SK-MEL-5 (cell line): ENCODE data around the gene BSND. TPM values are rescaled to one million over a fixed set of nuclear protein-coding genes. Genes with fewer than 3 reads are reported as not detected.

Experiments used
- DNase-seq: peaks from one replicate; pipeline ENCODE4 v3.0.0-alpha.2; 2016; ENCODE audit warnings: low read depth, low spot score
- in situ Hi-C: cut with HindIII; loops from 2 replicates; pipeline ENCODE4 v1.10.0; 2016; ENCODE audit warnings: low sequenced_read_pairs, high pct_unique_total_duplicates, low pct_unique_long_range_greater_than_20kb
- total RNA-seq: library from RNA; depleted of rRNA; stranded (reverse); fragments of >200 nt; shearing (Covaris generic); gene quantifications from 2 replicates; pipeline ENCODE4 v1.2.3, GENCODE V29; 2014

Gene BSND
- total RNA-seq, 1 experiment from 2014 or later, result not detected

- DNase-seq, result no peak
- in situ Hi-C loops, result no loop called here
These were observed 11.3 kb upstream of the BSND start for GRCh38 chr1:54987427-54987826.

GRCh38 chr1:54987919-54988705 is 10.6 kb upstream of the BSND start:
- in situ Hi-C loops, result no loop called here

GRCh38 chr1:54988975-54989374 is 9.8 kb upstream of the BSND start:
- no peak for DNase-seq
- in situ Hi-C loops, result no loop called here

More at GRCh38 chr1:54987919-54988705, 10.6 kb upstream of the BSND start:
- no peak for DNase-seq

GRCh38 chr1:54989473-54989872 is 9.3 kb upstream of the BSND start:
- in situ Hi-C loops, result no loop called here
- no peak for DNase-seq

- no peak for DNase-seq
These were observed 8.5 kb upstream of the BSND start for GRCh38 chr1:54989968-54990810.

GRCh38 chr1:54990916-54991315 is 7.8 kb upstream of the BSND start:
- no peak for DNase-seq
- in situ Hi-C loops, result no loop called here

More at GRCh38 chr1:54989968-54990810, 8.5 kb upstream of the BSND start:
- in situ Hi-C loops, result no loop called here

- in situ Hi-C loops, result no loop called here
- no peak for DNase-seq
These were observed 6.8 kb upstream of the BSND start for GRCh38 chr1:54991939-54992338.

GRCh38 chr1:54993140-54993539 is 5.6 kb upstream of the BSND start:
- DNase-seq, result no peak
- in situ Hi-C loops, result no loop called here

- DNase-seq, result no peak
- in situ Hi-C loops, result no loop called here
These were observed 4.3 kb upstream of the BSND start for GRCh38 chr1:54994355-54994990.

- in situ Hi-C loops, result no loop called here
- DNase-seq, result no peak
These were observed 3.5 kb upstream of the BSND start for GRCh38 chr1:54995013-54995760.

- DNase-seq, result no peak
- in situ Hi-C loops, result no loop called here
These were observed 2.9 kb upstream of the BSND start for GRCh38 chr1:54995835-54996234.

GRCh38 chr1:54996359-54996868 is 2.3 kb upstream of the BSND start:
- peak; percentile 82 for DNase-seq
- in situ Hi-C loops, result no loop called here

- in situ Hi-C loops, result no loop called here
- no peak for DNase-seq
These were observed 1.6 kb upstream of the BSND start for GRCh38 chr1:54996869-54997710.

- in situ Hi-C loops, result no loop called here
- no peak for DNase-seq
These were observed 1.1 kb upstream of the BSND start for GRCh38 chr1:54997711-54997986.

- in situ Hi-C loops, result no loop called here
- DNase-seq, result no peak
These were observed 633 bp upstream of the BSND start for GRCh38 chr1:54998100-54998499.

- in situ Hi-C loops, result no loop called here
These were observed 1.7 kb downstream of the BSND start for GRCh38 chr1:55000110-55001085.

More at GRCh38 chr1:55000110-55001085, 1.7 kb downstream of the BSND start:
- DNase-seq, result no peak
